B cell (primary cell): Measurements from ENCODE around the gene C5. TPM values are rescaled to one million over a fixed set of nuclear protein-coding genes. Genes with fewer than 3 reads are reported as not detected.

ENCODE experiments used
- ATAC-seq: fragments of 200-7000 bp; cut with Tn5 transposase; one replicate; pipeline ENCODE4 v1.10.0; 2021; ENCODE audit warnings: low read depth, mild to moderate bottlenecking, moderate number of reproducible peaks, moderate library complexity
- CTCF ChIA-PET: fragments of 350-600 bp; sonication (Branson Sonifier 250); formaldehyde crosslinking; loops from one replicate; lab custom pipeline; 2021; ENCODE audit warnings: antibody characterized with exemption, inconsistent platforms; lab: Charles Lee
- POLR2A ChIA-PET: fragments of 350-600 bp; sonication (Branson Sonifier 250); formaldehyde crosslinking; loops from one replicate; lab custom pipeline; 2021; ENCODE audit warnings: antibody characterized with exemption; lab: Charles Lee
- DNase-seq: peaks from one replicate; pipeline ENCODE4 v3.0.0; 2013
- H2AFZ ChIP-seq: 2 replicates; pipeline ENCODE4 v1.6.1; 2012; ENCODE audit warnings: mild to moderate bottlenecking, low read depth, low read length; ENCODE audit not compliant: insufficient read depth, poor library complexity, severe bottlenecking
- H3K27ac ChIP-seq, 2 donors: 1 replicate in 1 of 2; 2 replicates in 1 of 2; pipeline ENCODE4 v1.5.1; 2012 to 2013; ENCODE audit warnings: low read length in 2 of 2, mild to moderate bottlenecking in 2 of 2, moderate library complexity in 1 of 2
- H3K27me3 ChIP-seq, 4 experiments: fragments of 200-600 bp in 1 of 4; sonication (generic) in 1 of 4; replicated peaks in 1 of 4; 1 replicate in 2 of 4; 2 replicates in 2 of 4; pipeline versions ENCODE4 v1.6.1 to v1.7.0; 2013 to 2016; ENCODE audit warnings: low read length in 3 of 4, mild to moderate bottlenecking in 2 of 4, mixed read lengths in 1 of 4, moderate library complexity in 1 of 4; ENCODE audit not compliant: insufficient read depth in 4 of 4, control insufficient read depth in 3 of 4; ENCODE audit errors: control extremely low read depth in 1 of 4
- H3K36me3 ChIP-seq, 2 experiments: replicated peaks in 1 of 2; 1 replicate in 1 of 2; 2 replicates in 1 of 2; pipeline versions ENCODE4 v1.6.1 to v1.7.1; 2013; ENCODE audit warnings: low read length in 1 of 2; ENCODE audit not compliant: insufficient read depth in 2 of 2, control insufficient read depth in 1 of 2; ENCODE audit errors: control extremely low read depth in 1 of 2, extremely low read depth in 1 of 2
- H3K4me1 ChIP-seq, 2 donors: fragments of 200-600 bp in 1 of 2; sonication (generic) in 1 of 2; 1 replicate in 1 of 2; 2 replicates in 1 of 2; pipeline versions ENCODE4 v1.5.1 to v1.6.1; 2013 to 2017; ENCODE audit warnings: low read length in 2 of 2; ENCODE audit not compliant: control insufficient read depth in 2 of 2, insufficient read depth in 2 of 2
- H3K4me2 ChIP-seq: replicated peaks from 2 replicates; pipeline ENCODE3; 2012; ENCODE audit warnings: mild to moderate bottlenecking, low read depth, low read length; ENCODE audit not compliant: poor library complexity, severe bottlenecking
- H3K4me3 ChIP-seq, 5 experiments: fragments of 200-600 bp in 1 of 5; sonication (generic) in 1 of 5; 1 replicate in 3 of 5; 2 replicates in 2 of 5; pipeline versions ENCODE4 v1.5.1 to v1.7.0; 2011 to 2016; ENCODE audit warnings: low read length in 4 of 5, mild to moderate bottlenecking in 4 of 5, low read depth in 2 of 5, control low read depth in 1 of 5, moderate library complexity in 1 of 5; ENCODE audit not compliant: insufficient read depth in 1 of 5; ENCODE audit errors: control extremely low read depth in 1 of 5, extremely low read depth in 1 of 5
- H3K79me2 ChIP-seq: fragments of 200-600 bp; sonication (generic); one replicate; pipeline ENCODE4 v1.6.0; 2016; ENCODE audit warnings: low read length; ENCODE audit not compliant: control insufficient read depth, insufficient read depth
- H3K9ac ChIP-seq: fragments of 200-600 bp; sonication (generic); 2 replicates; pipeline ENCODE4 v1.6.1; 2017; ENCODE audit warnings: mild to moderate bottlenecking, low read length, moderate library complexity
- H3K9me3 ChIP-seq, 3 donors: one replicate each; pipeline versions ENCODE4 v1.6.1 to v1.7.1; 2013; ENCODE audit warnings: low read length in 2 of 3; ENCODE audit not compliant: control insufficient read depth in 2 of 3, insufficient read depth in 1 of 3; ENCODE audit errors: control extremely low read depth in 1 of 3
- H4K20me1 ChIP-seq: 2 replicates; pipeline ENCODE4 v1.6.0; 2012; ENCODE audit warnings: mild to moderate bottlenecking, low read length; ENCODE audit not compliant: insufficient read depth, control insufficient read depth, poor library complexity, severe bottlenecking
- H3K27ac Mint-ChIP-seq: one replicate; pipeline ENCODE4 v1.8.0; 2021; ENCODE audit warnings: mixed read lengths
- H3K27me3 Mint-ChIP-seq: one replicate; pipeline ENCODE4 v1.8.0; 2021; ENCODE audit warnings: mixed read lengths
- H3K4me1 Mint-ChIP-seq: one replicate; pipeline ENCODE4 v1.8.0; 2021; ENCODE audit warnings: mixed read lengths
- H3K4me3 Mint-ChIP-seq: one replicate; pipeline ENCODE4 v1.8.0; 2021; ENCODE audit warnings: mixed read lengths
- H3K9me3 Mint-ChIP-seq: one replicate; pipeline ENCODE4 v1.8.0; 2022; ENCODE audit warnings: mixed read lengths; ENCODE audit not compliant: insufficient read depth
- CTCF ChIP-seq: fragments of 200-600 bp; IDR thresholded peaks from one replicate; pipeline ENCODE4 v1.8.0; 2022; ENCODE audit warnings: antibody characterized with exemption, mild to moderate bottlenecking
- EZH2 ChIP-seq: IDR thresholded peaks from 2 replicates; pipeline ENCODE4 v1.6.1; 2012; ENCODE audit warnings: borderline replicate concordance, low read depth, mild to moderate bottlenecking, moderate library complexity, low read length; ENCODE audit not compliant: insufficient read depth, poor library complexity, severe bottlenecking
- WGBS: methylation state at CpG from one replicate; pipeline ENCODE4 v1.1.5; 2013; ENCODE audit warnings: missing lambda C conversion rate; ENCODE audit not compliant: insufficient coverage; 5-methylcytosine and 5-hydroxymethylcytosine counted together
- intact Hi-C: fragments of 100-400 bp; cut with micrococcal nuclease; formaldehyde crosslinking; loops from one replicate; pipeline ENCODE4 v1.10.0; 2022
- polyA plus RNA-seq: library from polyadenylated mRNA; depleted of rRNA; stranded (reverse); fragments of >200 nt; gene quantifications from 2 replicates; pipeline ENCODE4 v1.2.3, GENCODE V29; 2012
- total RNA-seq, 2 donors: library from RNA; stranded (reverse); fragments of 120-200 nt in 1 of 2; gene quantifications; 1 replicate in 1 of 2; 2 replicates in 1 of 2; pipeline versions ENCODE4 v1.2.3 to v1.2.4, GENCODE V29; 2013 to 2022

C5 gene
- total and polyA plus RNA-seq, 2 donors (not counting 1 experiment from before 2014, with no cell fraction given), result 2.7 to 10.4 TPM

GRCh38 chr9:120941046-120941770, 108.9 kb downstream of the C5 start:
- intact Hi-C loops, result no loop called here
- no peaks in the 10 kb centered on the region for H3K27me3 Mint-ChIP-seq
- POLR2A ChIA-PET, result interaction anchor here (1.5 kb wide), 1 partner anchor 9 kb away, joined by 3 read pairs; no protein-coding TSS in a partner anchor
- no peak overlapping the region for H3K4me3 Mint-ChIP-seq
- DNase-seq, result no peak
- TF ChIP-seq EZH2, result no peak
- no peak for TF ChIP-seq CTCF
- H2AFZ ChIP-seq, result no peak overlapping the region
- H3K27ac ChIP-seq, result no peak overlapping the region
- peaks cover 0 to 8% (median 3%) of the 10 kb centered on the region in 3 donors for H3K9me3 ChIP-seq
- no peaks in the 10 kb centered on the region for H4K20me1 ChIP-seq
- no peak overlapping the region for H3K9ac ChIP-seq
- 100% methylated on average over 3 of the region's 6 CpGs for WGBS
- CTCF ChIA-PET, result interaction anchor here (0.6 kb wide), 1 partner anchor 416 kb away, joined by 3 read pairs; no protein-coding TSS in a partner anchor
- H3K27me3 ChIP-seq, result no peaks in the 10 kb centered on the region
- peaks cover 3% of the 10 kb centered on the region for H3K9me3 Mint-ChIP-seq
- peaks cover 27% of the 10 kb centered on the region for H3K4me1 Mint-ChIP-seq
- H3K79me2 ChIP-seq, result no peaks in the 10 kb centered on the region
- no peak for ATAC-seq
- H3K27ac Mint-ChIP-seq, result no peak overlapping the region
- peaks cover 25 to 34% of the 10 kb centered on the region in 2 donors for H3K4me1 ChIP-seq
- no peaks in the 10 kb centered on the region for H3K36me3 ChIP-seq
- no peak overlapping the region for H3K4me3 ChIP-seq
- H3K4me2 ChIP-seq, result no peak overlapping the region

GRCh38 chr9:120940573-120940972, 109.5 kb downstream of the C5 start:
- intact Hi-C loops, result no loop called here
- peaks cover 0 to 8% (median 3%) of the 10 kb centered on the region in 3 donors for H3K9me3 ChIP-seq

More at GRCh38 chr9:120940573-120940972, 109.5 kb downstream of the C5 start:
- H3K27me3 ChIP-seq, result no peaks in the 10 kb centered on the region
- H3K27ac ChIP-seq, result no peak overlapping the region
- ChIA-PET CTCF (no interaction called here), POLR2A (interaction anchor here (1.5 kb wide), 1 partner anchor 8 kb away, joined by 3 read pairs; no protein-coding TSS in a partner anchor)
- Mint-ChIP-seq H3K4me1 (peaks cover 29% of the 10 kb centered on the region), H3K9me3 (peaks cover 3% of the 10 kb centered on the region), H3K27me3 (no peaks in the 10 kb centered on the region), H3K4me3 (no peak overlapping the region), H3K27ac (no peak overlapping the region)
- TF ChIP-seq CTCF (no peak), EZH2 (no peak)
- ATAC-seq, result no peak
- H3K4me1 ChIP-seq, result peaks cover 31 to 38% of the 10 kb centered on the region in 2 donors
- no peak overlapping the region for H3K9ac ChIP-seq
- H3K4me3 ChIP-seq, result no peak overlapping the region
- WGBS, result 94% methylated on average over 9 of the region's 10 CpGs
- no peak overlapping the region for H2AFZ ChIP-seq
- H3K36me3 ChIP-seq, result no peaks in the 10 kb centered on the region
- no peak overlapping the region for H3K4me2 ChIP-seq
- no peaks in the 10 kb centered on the region for H3K79me2 ChIP-seq
- DNase-seq, result no peak
- no peaks in the 10 kb centered on the region for H4K20me1 ChIP-seq
